Stimulated activated CD8-positive, alpha-beta memory T cell treated with anti-CD3 and anti-CD28 coated beads, Interleukin-12 subunit alpha, Interleukin-12 subunit beta, amount 100 ng/mL, for 24 hours (primary cell): Measurements from ENCODE around the gene PXMP4.

Experiments
- DNase-seq: peaks from one replicate; pipeline ENCODE4 v3.0.0-alpha.2; 2020; ENCODE audit errors: extremely low read depth

The PXMP4 gene

GRCh38 chr20:33669873-33670640 is 50.1 kb downstream of the PXMP4 start:
- DNase-seq: no peak

- no peak for DNase-seq
Measured at GRCh38 chr20:33669224-33669623, 50.9 kb downstream of the PXMP4 start.

GRCh38 chr20:33668466-33669155 is 51.5 kb downstream of the PXMP4 start:
- no peak for DNase-seq

- peak; percentile 58 for DNase-seq
Measured at GRCh38 chr20:33667676-33668465, 52.2 kb downstream of the PXMP4 start.

- no peak for DNase-seq
Measured at GRCh38 chr20:33667245-33667675, 52.9 kb downstream of the PXMP4 start.

- DNase-seq: peak; percentile 67
Measured at GRCh38 chr20:33666293-33667244, 53.5 kb downstream of the PXMP4 start, which contains the start of gene ACTL10. Gene ACTL10, plus strand, starts transcription at chr20:33666943. Its CDS starts 555 bp downstream, at chr20:33667498.

- DNase-seq: no peak
Measured at GRCh38 chr20:33664762-33665144, 55.4 kb downstream of the PXMP4 start.

GRCh38 chr20:33664085-33664761 is 55.9 kb downstream of the PXMP4 start:
- no peak for DNase-seq

GRCh38 chr20:33663161-33664084 is 56.7 kb downstream of the PXMP4 start:
- peak; percentile 68 for DNase-seq

- no peak for DNase-seq
Measured at GRCh38 chr20:33662172-33662571, 57.9 kb downstream of the PXMP4 start, which contains the start of gene C20orf144. Gene C20orf144, plus strand, starts transcription at chr20:33662327. Its CDS starts 19 bp downstream, at chr20:33662346.

- DNase-seq: no peak
Measured at GRCh38 chr20:33660685-33661058, 59.4 kb downstream of the PXMP4 start.

- DNase-seq: no peak
Measured at GRCh38 chr20:33660035-33660684, 60.0 kb downstream of the PXMP4 start.

- DNase-seq: no peak
Measured at GRCh38 chr20:33659341-33660034, 60.6 kb downstream of the PXMP4 start.

- no peak for DNase-seq
Measured at GRCh38 chr20:33658929-33659328, 61.2 kb downstream of the PXMP4 start.

GRCh38 chr20:33658510-33658909 is 61.6 kb downstream of the PXMP4 start:
- DNase-seq: no peak

GRCh38 chr20:33657704-33658095 is 62.4 kb downstream of the PXMP4 start:
- DNase-seq: no peak

GRCh38 chr20:33656783-33657703 is 63.1 kb downstream of the PXMP4 start:
- DNase-seq: no peak
